ENCODE data around the gene CDCP2.

CDCP2 gene

GRCh38 chr1:54199151-54199764 is 46.5 kb upstream of the CDCP2 start:
- Histone ChIP-seq H3K27ac (ENCODE audit: low read depth, low read length) (no peak overlapping the region), H3K79me2 (ENCODE audit: control insufficient read depth, low read length) (peaks cover 57% of the 10 kb centered on the region), H3K4me2 (ENCODE audit: low read length) (peak overlapping the region; percentile 92), H3K4me3 (ENCODE audit: low read length) (peak overlapping the region; percentile 84), H3K27me3 (ENCODE audit: control insufficient read depth, low read length) (no peaks in the 10 kb centered on the region), H4K20me1 (ENCODE audit: control insufficient read depth, insufficient read depth, low read depth, low read length) (peaks cover 11% of the 10 kb centered on the region; the same call in 1 of the 2 replicates), H3K36me3 (ENCODE audit: control insufficient read depth, low read length) (peaks cover 46% of the 10 kb centered on the region), H3K4me1 (ENCODE audit: control insufficient read depth, low read length) (peaks cover 31% of the 10 kb centered on the region), H3F3A (ENCODE audit: control insufficient read depth, insufficient read depth) (no peaks in the 10 kb centered on the region), H3K9me3 (ENCODE audit: control insufficient read depth, insufficient read depth, low read length) (no peaks in the 10 kb centered on the region), H3K9me2 (replicated peaks; ENCODE audit: control insufficient read depth, low read length) (no peaks in the 10 kb centered on the region)
- TF ChIP-seq EZH2phosphoT487 (IDR thresholded peaks at IDR 0.05; ENCODE audit: borderline replicate concordance, low read length), result no peak
- TF ChIP-seq CTCF (IDR thresholded peaks at IDR 0.05; ENCODE audit: low read depth, low read length, poor library complexity, severe bottlenecking), result no peak

GRCh38 chr1:54193453-54193852 is 40.7 kb upstream of the CDCP2 start:
- no peaks in the 10 kb centered on the region for H3K9me2 ChIP-seq (replicated peaks; ENCODE audit: control insufficient read depth, low read length)
- H3K36me3 ChIP-seq (ENCODE audit: control insufficient read depth, low read length), result peaks cover 37% of the 10 kb centered on the region
- no peaks in the 10 kb centered on the region for H3K9me3 ChIP-seq (ENCODE audit: control insufficient read depth, insufficient read depth, low read length)
- H3K27ac ChIP-seq (ENCODE audit: low read depth, low read length), result no peak overlapping the region
- H3K4me1 ChIP-seq (ENCODE audit: control insufficient read depth, low read length), result no peaks in the 10 kb centered on the region
- no peaks in the 10 kb centered on the region for H3F3A ChIP-seq (ENCODE audit: control insufficient read depth, insufficient read depth)
- H3K4me2 ChIP-seq (ENCODE audit: low read length), result no peak overlapping the region
- TF ChIP-seq CTCF (IDR thresholded peaks at IDR 0.05; ENCODE audit: low read depth, low read length, poor library complexity, severe bottlenecking) (no peak), EZH2phosphoT487 (IDR thresholded peaks at IDR 0.05; ENCODE audit: borderline replicate concordance, low read length) (no peak)
- no peaks in the 10 kb centered on the region for H3K79me2 ChIP-seq (ENCODE audit: control insufficient read depth, low read length)
- no peaks in the 10 kb centered on the region for H4K20me1 ChIP-seq (ENCODE audit: control insufficient read depth, insufficient read depth, low read depth, low read length)
- H3K4me3 ChIP-seq (ENCODE audit: low read length), result no peak overlapping the region
- no peaks in the 10 kb centered on the region for H3K27me3 ChIP-seq (ENCODE audit: control insufficient read depth, low read length)

- no peak overlapping the region for H3K27ac ChIP-seq (ENCODE audit: low read depth, low read length)
- H3K36me3 ChIP-seq (ENCODE audit: control insufficient read depth, low read length), result peaks cover 39% of the 10 kb centered on the region
- no peaks in the 10 kb centered on the region for H3K4me1 ChIP-seq (ENCODE audit: control insufficient read depth, low read length)
- H3K27me3 ChIP-seq (ENCODE audit: control insufficient read depth, low read length), result no peaks in the 10 kb centered on the region
- H4K20me1 ChIP-seq (ENCODE audit: control insufficient read depth, insufficient read depth, low read depth, low read length), result no peaks in the 10 kb centered on the region
- no peaks in the 10 kb centered on the region for H3F3A ChIP-seq (ENCODE audit: control insufficient read depth, insufficient read depth)
- H3K4me2 ChIP-seq (ENCODE audit: low read length), result no peak overlapping the region
- no peaks in the 10 kb centered on the region for H3K79me2 ChIP-seq (ENCODE audit: control insufficient read depth, low read length)
- TF ChIP-seq CTCF (IDR thresholded peaks at IDR 0.05; ENCODE audit: low read depth, low read length, poor library complexity, severe bottlenecking) (no peak), EZH2phosphoT487 (IDR thresholded peaks at IDR 0.05; ENCODE audit: borderline replicate concordance, low read length) (no peak)
- H3K9me3 ChIP-seq (ENCODE audit: control insufficient read depth, insufficient read depth, low read length), result no peaks in the 10 kb centered on the region
- H3K9me2 ChIP-seq (replicated peaks; ENCODE audit: control insufficient read depth, low read length), result no peaks in the 10 kb centered on the region
- H3K4me3 ChIP-seq (ENCODE audit: low read length), result no peak overlapping the region
Observed at GRCh38 chr1:54191525-54191924, 38.7 kb upstream of the CDCP2 start.
